HG03045 (cell line): Measurements from ENCODE around the gene SORL1.
"Not testable (repeated sequence)": the region's sequence is repeated elsewhere in the genome, so short reads cannot be mapped to it uniquely, and the experiment has no call there.

ENCODE experiments used
- ATAC-seq: cut with Tn5 transposase; IDR thresholded peaks from one replicate; pipeline ENCODE4 v1.9.1; 2021; ENCODE audit warnings: mild to moderate bottlenecking, moderate library complexity; ENCODE audit not compliant: unreplicated experiment

Gene SORL1, protein sequence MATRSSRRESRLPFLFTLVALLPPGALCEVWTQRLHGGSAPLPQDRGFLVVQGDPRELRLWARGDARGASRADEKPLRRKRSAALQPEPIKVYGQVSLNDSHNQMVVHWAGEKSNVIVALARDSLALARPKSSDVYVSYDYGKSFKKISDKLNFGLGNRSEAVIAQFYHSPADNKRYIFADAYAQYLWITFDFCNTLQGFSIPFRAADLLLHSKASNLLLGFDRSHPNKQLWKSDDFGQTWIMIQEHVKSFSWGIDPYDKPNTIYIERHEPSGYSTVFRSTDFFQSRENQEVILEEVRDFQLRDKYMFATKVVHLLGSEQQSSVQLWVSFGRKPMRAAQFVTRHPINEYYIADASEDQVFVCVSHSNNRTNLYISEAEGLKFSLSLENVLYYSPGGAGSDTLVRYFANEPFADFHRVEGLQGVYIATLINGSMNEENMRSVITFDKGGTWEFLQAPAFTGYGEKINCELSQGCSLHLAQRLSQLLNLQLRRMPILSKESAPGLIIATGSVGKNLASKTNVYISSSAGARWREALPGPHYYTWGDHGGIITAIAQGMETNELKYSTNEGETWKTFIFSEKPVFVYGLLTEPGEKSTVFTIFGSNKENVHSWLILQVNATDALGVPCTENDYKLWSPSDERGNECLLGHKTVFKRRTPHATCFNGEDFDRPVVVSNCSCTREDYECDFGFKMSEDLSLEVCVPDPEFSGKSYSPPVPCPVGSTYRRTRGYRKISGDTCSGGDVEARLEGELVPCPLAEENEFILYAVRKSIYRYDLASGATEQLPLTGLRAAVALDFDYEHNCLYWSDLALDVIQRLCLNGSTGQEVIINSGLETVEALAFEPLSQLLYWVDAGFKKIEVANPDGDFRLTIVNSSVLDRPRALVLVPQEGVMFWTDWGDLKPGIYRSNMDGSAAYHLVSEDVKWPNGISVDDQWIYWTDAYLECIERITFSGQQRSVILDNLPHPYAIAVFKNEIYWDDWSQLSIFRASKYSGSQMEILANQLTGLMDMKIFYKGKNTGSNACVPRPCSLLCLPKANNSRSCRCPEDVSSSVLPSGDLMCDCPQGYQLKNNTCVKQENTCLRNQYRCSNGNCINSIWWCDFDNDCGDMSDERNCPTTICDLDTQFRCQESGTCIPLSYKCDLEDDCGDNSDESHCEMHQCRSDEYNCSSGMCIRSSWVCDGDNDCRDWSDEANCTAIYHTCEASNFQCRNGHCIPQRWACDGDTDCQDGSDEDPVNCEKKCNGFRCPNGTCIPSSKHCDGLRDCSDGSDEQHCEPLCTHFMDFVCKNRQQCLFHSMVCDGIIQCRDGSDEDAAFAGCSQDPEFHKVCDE (N-terminal part only)

DNA sequence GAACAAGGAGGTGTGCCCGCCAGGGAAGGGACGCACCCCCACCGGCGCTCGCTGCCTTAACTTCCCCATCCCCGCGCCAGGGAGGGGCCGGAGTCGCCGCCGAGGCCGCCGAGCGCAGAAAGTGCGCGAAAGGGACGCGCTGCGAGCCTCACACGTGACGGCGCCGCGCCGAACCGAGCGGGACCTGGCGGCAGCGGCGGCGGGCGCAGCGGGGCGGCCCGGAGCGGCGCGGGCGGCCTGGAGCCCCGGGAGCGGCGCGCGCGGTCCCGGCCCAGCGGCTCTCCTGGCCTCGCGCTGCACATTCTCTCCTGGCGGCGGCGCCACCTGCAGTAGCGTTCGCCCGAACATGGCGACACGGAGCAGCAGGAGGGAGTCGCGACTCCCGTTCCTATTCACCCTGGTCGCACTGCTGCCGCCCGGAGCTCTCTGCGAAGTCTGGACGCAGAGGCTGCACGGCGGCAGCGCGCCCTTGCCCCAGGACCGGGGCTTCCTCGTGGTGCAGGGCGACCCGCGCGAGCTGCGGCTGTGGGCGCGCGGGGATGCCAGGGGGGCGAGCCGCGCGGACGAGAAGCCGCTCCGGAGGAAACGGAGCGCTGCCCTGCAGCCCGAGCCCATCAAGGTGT is at the start of gene SORL1:
Gene SORL1 (plus strand): TSS at position 329 of the 623 bp plus-strand sequence. CDS start 18 bp downstream, at position 347.
- peak; percentile 54 for ATAC-seq

GRCh38 chr11:121405646-121406045 is 46.5 kb upstream of the SORL1 start:
- no peak for ATAC-seq

- no peak for ATAC-seq
Measured at GRCh38 chr11:121406291-121406690, 45.8 kb upstream of the SORL1 start.

- ATAC-seq, result no peak
Measured at GRCh38 chr11:121408830-121409229, 43.3 kb upstream of the SORL1 start.

GRCh38 chr11:121410041-121410440 is 42.1 kb upstream of the SORL1 start:
- not testable (repeated sequence) for ATAC-seq

GRCh38 chr11:121411330-121411729 is 40.8 kb upstream of the SORL1 start:
- not testable (repeated sequence) for ATAC-seq

DNA sequence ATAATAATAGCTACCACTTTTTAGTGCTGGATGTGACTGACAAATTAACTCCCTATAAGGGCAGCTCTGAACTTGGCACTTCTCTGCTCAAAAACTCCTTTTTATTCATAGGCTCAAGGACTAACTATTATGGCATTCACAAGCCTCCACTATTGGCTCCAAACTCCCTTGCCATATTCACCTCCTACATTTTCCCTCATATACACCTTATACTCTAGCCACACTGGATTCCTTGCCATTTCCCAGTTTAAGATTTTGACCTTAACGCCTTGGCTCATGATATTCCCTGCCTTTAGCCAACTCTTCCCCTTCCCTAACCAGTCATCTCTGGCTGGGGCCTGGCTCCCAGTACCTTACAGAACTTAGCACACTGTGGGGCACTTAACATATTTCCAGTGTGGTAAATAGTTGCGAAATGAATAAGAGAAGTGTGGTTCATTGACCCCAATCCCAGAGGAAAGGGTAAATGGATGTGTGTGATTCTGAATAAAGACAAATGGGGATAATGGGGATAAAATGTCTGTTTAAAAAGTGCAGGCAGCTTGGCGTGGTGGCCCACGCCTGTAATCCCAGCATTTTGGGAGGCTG is 40.0 kb upstream of the SORL1 start:
- no peak for ATAC-seq

- ATAC-seq, result no peak
Measured at GRCh38 chr11:121412711-121413415, 39.3 kb upstream of the SORL1 start.

DNA sequence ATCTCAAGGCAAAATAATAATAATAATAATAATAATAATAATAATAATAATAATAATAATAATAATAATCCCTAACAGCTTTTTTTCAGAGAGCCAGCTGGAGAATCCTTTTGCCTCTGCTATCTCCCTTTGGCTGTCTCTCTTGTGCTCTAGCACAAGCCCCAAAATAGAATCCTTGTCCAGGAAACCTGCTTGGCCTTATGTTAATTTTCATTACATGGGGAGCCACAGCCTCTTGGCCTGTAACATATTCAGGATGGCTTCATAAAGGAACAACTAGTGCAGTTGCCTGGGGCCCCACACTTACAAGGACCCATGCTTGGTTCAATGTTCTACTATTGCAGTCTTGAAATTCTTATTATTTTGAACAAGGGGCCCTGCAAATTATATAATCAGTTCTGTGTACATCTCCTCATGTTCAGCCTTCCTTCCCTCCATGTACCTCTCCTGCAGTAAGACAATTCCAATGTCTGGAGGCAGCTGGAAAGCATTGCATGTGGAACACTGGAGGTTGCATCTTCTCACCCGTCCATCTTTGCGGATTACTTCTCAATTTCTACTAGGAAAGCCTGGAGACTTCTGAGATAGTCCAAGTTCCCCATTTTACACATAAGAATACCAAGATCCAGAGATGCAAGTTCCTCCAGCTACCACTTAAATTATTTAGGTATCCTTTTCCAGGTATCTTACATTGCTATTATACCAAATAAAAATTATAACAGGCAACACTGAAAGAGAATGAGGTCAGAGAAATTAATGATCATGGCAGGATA is 37.8 kb upstream of the SORL1 start:
- ATAC-seq, result no peak

- ATAC-seq, result no peak
Measured at GRCh38 chr11:121415856-121416255, 36.3 kb upstream of the SORL1 start.

GRCh38 chr11:121417055-121417551 is 35.0 kb upstream of the SORL1 start:
- peak; percentile 43 for ATAC-seq

- no peak for ATAC-seq
Measured at GRCh38 chr11:121417607-121418006, 34.5 kb upstream of the SORL1 start.

DNA sequence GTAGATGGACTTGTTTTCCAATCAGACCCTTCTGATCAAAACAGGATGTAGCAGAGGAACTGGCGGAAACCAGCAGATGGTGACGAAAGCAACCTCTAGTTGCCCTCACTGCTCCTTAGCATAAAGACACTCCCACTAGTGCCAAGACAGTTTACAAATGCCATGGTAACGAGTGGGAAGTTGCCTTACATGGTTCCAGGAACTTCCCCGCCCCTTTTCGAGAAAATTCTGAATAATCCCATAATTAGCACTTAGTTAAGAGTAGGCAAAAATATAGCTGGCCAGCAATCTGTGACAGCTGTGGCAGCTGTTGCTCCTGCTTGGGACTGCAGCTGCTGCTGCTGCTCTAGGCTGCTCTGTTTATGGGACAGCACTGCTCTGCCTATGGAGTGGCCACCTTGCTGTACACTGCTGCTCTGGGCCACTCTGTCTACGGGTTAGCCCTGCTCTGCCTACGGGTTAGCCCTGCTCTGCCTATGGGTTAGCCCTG is 33.4 kb upstream of the SORL1 start:
- peak; percentile 36 for ATAC-seq

- ATAC-seq, result no peak
Measured at GRCh38 chr11:121419836-121420235, 32.3 kb upstream of the SORL1 start.

DNA sequence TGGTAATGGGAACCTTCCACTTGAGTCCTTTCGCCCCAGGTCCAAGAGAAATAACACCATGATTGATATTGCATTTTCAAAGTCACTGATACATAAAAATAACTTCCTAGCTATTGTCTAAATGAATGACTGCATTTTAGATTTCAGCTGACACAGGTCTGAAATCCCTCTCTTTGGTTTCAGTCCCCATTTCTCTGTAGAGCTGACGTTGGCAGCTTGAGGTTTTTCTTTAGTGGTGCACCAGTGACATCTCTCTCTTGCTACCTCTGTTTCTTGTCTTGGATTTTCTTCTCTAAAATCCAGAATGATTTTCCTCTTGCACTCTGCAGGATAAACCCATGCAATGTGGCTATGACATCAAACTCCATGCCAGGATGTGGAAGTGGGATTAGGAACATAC is 31.7 kb upstream of the SORL1 start:
- no peak for ATAC-seq

DNA sequence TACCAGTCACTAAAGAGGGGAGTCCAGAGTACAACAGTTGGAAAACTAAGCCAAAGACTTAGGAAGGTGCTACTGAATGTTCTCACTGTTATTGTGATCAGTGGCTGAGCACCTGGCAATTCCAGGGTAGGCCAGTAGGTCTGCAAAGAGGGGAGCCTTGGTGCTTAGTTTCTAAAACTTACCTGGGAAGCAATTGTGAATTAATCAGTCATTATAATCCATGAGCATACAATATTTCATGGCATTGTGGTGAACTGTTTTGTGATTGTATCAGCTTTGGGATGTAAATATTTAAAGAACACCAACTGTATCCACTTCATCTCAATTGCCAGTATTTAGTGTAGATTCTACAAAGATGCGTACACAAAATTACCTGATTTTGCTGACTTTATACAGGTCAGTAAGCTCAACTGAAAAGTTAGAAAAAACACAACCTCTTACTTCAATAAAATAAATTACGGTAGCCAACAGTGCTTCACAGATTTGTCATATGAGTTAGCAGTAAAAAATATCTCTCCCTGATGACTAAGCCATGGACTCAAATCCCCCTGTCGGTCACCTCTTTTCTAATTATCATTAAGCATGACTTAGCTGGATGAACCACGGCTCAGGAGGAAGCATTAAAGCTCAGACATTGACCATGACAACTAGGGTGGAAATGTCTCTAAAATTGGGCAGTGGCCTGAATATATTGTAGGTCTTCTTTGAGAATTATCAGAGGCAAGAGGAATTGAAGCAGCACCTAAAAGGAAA is 30.8 kb upstream of the SORL1 start:
- no peak for ATAC-seq

GRCh38 chr11:121422675-121423074 is 29.4 kb upstream of the SORL1 start:
- ATAC-seq, result no peak

DNA sequence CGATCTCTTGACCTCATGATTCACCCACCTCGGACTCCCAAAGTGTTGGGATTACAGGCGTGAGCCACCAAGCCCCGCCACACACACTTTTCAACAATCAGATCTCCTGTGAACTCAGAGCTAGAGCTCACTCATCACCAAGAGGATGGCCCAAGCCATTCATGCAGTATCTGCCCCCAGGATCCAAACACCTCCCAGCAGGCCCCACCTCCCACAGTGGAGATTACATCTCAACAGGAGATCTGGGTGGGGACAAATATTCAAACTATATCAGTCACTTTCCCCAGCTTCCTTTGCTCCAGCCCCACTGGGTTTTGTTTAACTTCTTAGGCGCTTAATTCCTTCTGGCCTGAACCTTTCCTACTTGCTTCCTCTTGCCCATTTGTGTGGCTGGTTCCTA is 26.3 kb upstream of the SORL1 start:
- ATAC-seq, result no peak
